Iris pigment epithelial cell (primary cell): ENCODE measurements around the gene OBSCN.

Experiments used
- DNase-seq: peaks from one replicate; pipeline ENCODE4 v3.0.0-alpha.2; 2011; ENCODE audit warnings: low read depth

Gene OBSCN

DNA sequence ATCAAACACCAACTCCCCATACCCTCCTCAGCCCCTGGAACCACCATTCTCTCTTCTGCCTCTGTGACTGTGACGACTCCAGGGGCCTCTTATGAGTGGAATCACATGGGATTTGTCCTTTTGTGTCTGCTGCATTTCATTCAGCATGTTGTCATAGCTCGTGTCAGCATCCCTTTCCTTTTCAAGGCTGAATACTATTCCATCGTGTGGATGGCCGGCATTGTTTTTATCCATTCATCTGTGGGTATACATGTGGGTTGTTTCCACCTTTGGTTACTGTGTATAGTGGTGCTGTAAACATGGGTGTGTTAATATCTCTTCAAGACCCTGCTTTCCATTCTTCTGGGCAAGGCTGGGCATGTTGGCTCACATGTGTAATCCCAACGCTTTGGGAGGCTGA is 17.1 kb upstream of the OBSCN start:
- no peak for DNase-seq

DNA sequence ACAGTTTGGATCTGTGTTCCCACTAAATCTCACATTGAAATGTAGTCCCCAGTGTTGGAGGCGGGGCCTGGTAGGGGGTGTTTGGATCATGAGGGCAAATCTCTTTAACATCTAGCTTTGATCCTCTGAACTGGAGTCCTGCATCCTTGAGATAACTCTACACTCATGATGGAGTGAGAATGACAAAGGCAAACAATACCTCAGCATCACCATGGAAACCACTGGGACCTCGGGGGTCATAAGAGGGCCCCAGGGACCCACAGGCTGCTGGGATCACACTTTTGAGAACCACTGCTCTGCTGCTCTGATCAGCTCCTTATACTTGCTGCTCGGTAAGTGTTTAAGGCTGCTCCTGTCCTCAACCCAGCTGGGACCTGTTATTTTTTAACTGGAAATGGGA is 13.4 kb upstream of the OBSCN start:
- DNase-seq: no peak

DNA sequence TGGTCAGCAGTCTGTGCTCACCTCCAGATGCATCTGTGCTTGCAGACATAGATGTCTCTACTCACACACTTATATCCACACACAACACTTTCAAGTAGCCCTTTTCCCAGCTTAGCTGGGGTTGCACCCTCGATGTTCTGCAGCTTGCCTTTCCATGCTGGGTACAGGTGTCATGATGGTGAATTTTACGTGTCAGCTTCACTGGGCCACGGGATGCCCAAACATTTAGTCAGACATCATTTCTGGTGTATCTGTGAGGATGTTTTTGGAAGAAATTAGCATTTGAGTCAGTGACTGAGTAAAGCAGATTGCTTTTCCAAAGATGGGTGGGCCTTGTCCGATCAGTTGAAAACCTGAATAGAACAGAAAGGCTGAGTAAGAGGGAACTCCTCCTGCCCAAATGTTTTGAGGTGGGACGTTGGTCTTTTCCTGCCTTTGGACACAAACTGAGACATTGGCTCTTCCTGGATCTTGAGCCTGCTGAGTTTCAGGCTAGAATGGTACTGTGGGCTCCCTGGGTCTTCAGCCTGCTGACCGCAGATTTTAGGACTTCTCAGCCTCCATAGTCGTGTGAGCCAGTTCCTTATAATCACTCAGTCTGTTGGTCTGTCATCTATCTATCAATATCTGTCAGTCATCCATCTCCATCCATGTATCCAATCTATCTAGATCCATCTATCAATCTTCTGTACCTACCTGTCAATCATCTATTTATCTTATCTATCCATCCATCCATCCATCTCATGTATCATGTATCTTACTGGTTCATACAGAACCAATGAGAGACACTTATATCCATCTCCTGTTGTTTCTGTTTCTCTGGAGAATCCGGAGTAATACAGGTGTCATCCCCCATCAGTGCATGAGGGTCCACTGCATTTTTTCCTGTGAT is 12.7 kb upstream of the OBSCN start:
- no peak for DNase-seq

DNA sequence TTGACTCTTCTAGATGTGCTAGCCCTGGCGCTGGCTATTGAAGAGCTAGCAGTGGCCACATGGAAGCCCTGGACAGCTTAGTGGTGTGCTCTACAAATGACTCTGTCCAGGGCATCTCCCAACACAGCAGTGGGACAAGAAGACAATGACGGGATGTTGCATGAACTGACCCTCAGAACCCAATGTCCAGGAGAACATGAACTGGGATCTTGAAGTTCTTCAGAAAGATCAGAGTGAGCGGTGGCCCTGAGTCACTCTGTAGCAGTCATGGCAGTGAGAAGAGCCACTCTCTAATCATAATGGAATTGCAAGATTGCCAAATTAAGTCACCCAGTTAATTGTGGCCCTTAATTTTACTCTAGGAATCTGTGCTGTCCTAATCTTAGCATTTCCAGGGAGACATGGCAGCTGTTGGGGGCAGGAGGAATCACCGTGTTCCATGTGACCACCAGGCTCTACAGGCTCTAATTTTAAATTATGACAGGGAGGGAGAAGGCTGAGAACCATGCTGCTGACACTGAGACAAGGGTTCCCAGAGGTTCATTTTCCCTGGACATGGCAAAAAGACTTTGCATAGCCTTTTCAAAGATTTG is 10.2 kb upstream of the OBSCN start:
- DNase-seq: no peak

DNA sequence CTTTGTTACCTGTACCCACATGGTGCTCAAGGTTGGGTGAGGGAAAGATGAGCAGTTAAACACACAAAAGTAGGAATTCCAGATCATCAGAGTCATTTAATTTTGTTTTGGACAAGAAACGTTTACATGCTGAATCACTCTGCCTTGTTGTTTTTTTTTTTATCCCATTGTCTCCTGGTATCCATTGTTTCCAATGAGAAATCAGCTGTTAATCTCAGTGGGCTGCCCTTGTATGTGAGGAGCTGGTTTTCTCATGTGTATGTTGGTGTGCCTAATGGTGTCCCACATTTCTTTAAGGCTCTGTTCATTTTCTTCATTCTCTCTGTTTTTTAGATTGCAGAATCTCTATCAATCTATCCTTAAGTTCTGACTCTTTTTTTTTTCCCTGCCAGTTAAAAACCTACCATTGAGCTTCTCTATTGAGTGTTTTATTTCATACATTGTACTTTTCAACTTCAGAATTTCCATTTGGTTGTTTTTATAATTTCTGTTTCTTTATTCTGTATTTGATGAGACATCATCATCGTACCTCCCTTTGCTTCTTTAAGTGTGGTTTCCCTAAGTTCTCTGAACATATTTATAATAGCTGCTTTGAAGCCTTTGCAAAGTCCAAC is 8.8 kb upstream of the OBSCN start:
- DNase-seq: no peak

DNA sequence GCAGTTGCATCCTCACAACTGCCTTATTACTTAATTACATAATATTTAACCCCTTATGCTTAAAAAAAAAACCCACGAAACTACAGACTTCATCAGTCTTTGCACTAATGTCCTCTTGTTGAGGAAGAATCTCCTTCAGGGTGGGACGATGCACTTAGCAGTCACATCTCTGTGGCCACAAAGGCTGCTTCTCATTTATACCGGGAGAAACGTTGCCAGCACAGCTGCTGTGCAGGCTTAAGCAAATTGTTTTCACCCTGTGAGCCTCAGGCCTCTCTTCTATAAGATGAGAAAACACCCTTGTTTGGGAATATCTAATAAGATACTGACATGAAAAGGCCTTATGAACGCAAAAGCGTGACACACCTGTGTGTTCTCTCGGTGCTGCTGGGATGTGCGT is 2.9 kb upstream of the OBSCN start:
- no peak for DNase-seq

DNA sequence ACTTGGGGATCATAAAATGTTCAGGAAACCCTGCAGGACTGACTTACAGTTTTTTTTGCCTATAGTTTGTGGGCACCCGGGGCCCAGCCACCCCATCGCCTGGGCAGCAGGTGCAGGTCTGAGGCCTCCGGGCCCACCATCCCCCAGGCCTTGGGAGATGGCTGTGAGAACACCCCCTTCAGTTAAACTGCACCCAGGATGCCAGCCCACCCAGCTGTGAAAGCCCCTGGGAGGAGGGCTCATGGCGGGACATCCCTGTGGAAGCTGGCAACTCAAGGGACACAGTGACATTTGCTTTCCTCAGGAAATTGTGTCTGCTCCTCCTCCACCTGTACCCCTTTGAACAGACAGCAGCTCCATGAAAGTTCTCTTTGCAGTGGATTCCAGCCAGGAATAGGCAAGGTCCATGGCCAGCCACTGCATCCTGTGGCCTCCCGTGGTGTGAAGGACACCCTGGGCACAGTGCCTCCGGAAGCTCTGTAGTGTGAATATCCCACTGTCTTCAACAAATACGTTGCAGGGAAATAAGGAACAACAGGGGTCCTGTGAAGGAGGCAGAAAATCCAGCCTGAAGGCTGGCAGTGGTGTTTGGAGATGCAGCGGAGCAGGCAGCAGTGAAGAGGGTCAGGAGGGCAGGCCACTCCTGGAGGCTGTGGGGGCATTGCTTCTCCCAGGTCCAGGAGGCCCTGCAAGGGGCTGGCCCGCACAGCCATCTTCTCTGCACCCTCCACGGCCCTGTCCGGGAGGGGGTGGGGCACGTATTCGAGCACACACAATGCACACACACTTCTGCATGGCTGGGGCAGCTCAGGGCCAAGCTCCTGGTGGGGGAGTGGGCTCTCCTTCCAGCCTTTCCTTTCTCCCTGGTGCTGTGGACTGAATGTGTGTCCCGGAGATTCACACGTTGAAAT is 2.1 kb upstream of the OBSCN start:
- DNase-seq: no peak

DNA sequence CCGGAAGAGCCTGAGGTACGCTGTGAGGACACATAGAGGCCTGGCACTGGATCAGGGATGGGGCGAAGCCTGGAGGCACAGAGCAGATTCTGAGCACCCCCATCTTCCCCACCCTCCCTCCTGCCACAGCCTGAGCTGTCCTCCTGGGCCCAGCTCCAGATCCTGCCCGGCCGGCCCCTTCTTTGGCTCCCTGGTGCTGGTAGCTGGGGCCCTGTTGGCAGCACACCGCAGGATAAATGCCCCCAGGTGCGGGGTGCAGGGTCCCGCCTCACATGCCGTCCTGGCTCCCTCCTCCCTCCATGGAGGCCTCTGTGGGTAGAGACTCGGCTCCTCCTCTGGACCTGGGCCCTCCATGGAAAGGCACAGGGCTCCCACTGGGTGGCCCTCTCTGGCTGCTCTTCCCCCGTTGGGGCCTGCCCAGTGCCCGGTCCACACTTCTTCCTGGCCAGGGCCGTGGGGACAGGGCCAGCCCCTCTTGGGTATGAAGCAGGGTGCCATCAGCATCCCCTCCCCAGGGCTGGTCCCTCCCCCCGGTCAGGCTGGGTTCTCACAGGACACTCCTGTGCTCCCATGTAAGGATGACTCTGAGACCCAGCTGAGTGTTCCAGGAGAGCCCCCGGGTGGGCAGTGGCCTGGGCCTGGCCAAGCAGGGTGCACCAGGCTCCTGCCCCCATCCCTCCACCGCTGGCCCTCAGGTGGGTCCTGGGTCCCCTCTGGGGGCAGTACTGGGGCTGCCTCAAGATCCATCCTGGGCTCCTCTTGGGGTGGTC is 1.1 kb upstream of the OBSCN start:
- DNase-seq: no peak

DNA sequence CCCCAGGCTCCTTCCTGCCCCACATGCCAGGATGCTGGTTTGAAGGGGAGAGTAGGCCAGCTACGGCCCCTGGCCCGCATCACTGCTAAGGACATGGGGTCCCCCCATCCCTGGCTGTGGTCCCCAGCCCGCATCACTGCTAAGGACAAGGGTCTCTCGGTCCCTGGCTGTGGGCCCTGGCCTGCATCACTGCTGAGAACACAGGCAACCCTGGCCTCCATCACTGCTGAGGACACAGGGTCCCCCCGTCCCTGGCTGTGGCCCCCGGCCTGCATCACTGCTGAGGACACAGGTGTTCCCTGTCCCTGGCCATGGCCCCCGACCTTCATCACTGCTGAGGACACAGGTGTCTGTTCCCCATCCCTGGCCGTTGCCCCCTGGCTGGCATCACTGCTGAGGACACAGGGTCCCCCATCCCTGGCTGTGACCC is 448 bp upstream of the OBSCN start:
- DNase-seq: no peak

DNA sequence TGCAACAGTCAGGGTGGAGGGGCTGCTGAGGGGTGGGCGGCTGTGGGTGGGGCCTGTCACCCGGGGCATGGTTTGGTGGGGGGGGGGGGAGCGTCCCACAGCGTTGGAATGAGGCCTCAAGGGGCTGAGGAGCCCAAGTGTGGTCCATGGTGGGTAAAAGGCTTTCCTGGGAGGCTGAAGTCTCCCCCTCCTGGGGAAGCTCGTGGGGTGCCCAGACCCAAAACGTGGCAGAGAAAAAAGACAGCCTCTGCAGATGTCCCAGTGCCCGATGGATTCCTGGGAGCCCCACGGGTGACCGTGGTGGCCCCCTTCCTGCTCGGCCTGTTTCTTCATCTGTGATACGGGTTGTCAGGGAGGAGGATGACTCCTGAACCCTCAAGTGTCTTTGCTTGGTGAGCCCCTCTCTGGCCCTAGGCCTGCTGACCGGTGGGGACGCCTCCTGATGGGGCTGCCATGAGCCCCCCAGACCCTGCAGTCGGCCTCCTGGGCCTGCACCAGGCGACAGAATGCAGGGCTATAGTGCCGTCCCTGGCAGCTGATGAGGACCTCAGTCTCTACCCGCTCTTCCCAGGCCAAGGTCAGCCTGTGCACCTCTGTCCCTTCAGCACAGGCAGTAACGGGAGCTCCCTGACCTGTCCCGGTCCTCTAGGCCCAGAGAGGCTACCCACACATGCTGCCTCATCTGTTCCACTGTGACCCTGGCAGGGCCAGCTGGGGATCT is 1.1 kb downstream of the OBSCN start:
- no peak for DNase-seq

DNA sequence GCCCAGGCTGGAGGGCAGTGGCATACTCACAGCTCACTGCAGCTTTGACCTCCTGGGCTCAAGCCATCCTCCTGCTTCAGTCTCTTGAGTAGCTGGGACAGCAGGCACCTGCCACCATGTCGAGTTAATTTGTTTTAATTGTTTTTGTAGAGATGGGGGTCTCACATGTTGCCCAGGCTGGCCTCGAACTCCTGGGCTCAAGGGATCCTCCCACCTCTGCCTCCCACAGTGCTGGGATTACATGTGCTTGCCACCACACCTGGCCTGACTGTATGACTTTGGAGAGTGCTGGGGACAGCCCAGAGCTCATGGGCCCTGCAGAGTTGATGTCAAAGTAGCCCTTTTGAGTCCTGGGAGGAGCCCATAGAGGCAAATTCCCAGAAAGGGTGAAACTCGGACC is 1.8 kb downstream of the OBSCN start:
- DNase-seq: no peak

DNA sequence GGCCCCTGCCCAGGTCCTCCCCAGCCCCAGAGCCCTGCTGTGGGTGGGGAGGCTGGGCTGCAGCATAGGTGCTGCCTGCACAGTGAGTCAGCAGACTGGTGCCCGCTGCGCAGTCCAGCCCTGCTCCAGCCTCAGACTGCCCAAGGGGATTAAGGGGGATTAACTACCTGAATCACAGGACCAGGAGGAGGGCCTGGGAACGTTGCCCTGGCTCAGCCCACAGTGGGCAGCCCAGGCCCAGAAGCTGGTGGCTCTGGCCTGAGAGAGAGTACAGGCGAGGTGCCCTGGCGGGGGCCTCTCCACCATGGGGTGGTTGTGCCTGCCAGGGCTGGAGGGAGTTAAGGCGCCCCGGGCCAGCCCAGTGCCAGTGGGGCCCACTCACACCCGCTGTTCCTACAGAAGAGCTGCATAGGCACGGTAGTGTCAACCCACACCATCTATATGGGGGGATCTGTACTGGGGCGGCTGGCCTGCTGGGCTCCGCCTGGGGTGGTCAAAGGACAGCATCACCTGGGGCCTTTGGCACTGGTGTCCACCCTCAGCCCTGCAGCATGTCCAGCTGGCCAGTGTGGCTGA is 2.3 kb downstream of the OBSCN start:
- peak; percentile 51 for DNase-seq

DNA sequence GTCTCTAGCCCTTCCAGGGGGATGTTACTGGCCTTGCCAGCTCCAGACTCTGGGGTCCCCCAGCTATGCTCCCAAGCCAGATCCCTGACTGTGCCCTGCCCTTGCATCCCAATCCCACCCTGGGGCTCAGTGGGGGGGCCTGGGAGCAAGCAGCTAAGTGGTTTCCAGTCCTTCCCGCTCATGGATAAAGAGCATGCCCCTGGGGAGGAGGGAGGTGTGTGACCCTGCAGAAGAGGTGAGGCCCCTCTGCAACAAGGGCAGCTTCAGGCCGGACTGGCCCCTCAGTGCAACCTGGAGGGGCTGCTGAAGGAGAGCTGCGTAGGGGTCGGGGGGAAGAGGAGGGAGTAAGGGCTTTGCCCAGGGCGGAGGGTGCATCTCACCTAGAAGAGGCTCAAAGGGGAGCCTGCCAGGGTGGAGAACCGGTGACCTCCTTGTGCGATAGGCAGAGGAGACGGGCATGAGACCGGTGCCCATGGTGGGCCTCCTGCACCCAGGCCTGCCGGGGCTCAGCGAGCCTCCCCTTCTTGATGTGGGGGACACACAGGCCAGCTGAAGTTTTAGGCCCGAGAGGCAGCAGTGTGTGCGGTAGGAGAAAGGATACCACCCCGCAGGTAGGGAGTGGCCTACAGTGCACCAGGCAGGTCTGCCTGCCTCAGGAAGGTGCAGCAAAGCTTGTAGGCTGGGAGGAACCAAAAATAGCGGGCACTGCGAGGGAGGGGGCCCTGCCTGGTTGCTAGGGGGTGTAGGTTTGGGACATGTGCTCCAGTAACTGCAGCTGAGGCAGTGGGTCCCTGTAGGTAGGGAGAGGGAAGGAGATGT is 3.1 kb downstream of the OBSCN start:
- no peak for DNase-seq

DNA sequence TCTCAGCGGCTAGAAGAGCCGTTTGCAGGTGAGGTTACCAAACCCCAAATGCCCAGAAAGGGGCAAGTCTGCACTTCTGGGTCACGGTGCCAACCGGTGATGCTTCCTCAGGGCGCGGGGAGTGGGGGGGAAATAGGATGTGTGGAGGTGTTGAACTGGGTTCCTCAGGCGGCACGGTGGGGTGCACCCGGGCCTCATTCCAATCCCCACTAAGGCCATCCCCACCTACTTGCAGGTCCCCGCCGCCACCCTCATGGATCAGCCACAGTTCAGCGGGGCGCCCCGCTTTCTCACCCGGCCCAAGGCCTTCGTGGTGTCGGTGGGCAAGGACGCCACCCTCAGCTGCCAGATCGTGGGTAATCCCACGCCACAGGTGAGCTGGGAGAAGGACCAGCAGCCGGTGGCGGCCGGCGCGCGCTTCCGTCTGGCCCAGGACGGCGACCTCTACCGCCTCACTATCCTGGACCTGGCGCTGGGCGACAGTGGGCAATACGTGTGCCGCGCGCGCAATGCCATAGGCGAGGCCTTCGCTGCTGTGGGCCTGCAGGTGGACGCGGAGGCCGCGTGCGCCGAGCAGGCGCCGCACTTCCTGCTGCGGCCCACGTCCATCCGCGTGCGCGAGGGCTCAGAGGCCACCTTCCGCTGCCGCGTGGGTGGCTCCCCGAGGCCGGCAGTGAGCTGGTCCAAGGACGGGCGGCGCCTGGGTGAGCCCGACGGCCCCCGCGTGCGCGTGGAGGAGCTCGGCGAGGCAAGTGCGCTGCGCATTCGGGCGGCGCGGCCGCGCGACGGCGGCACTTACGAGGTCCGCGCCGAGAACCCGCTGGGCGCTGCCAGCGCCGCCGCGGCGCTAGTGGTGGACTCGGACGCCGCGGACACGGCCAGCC is 3.9 kb downstream of the OBSCN start:
- DNase-seq: no peak

DNA sequence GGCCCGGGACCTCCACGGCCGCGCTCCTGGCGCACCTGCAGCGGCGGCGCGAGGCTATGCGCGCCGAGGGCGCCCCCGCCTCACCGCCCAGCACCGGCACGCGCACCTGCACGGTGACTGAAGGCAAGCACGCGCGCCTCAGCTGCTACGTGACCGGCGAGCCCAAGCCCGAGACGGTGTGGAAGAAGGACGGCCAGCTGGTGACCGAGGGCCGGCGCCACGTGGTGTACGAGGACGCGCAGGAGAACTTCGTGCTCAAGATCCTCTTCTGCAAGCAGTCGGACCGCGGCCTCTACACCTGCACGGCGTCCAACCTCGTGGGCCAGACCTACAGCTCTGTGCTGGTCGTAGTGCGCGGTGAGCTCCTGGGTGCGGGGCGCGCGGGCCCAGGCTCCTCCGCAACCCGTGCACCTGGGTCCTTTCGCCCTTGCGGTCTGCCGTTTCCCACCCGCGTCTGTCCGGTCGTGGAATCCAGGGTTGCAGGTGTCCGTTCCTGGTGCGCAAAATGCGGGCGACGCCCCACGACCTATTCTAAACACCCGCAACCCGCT is 4.6 kb downstream of the OBSCN start:
- DNase-seq: no peak

DNA sequence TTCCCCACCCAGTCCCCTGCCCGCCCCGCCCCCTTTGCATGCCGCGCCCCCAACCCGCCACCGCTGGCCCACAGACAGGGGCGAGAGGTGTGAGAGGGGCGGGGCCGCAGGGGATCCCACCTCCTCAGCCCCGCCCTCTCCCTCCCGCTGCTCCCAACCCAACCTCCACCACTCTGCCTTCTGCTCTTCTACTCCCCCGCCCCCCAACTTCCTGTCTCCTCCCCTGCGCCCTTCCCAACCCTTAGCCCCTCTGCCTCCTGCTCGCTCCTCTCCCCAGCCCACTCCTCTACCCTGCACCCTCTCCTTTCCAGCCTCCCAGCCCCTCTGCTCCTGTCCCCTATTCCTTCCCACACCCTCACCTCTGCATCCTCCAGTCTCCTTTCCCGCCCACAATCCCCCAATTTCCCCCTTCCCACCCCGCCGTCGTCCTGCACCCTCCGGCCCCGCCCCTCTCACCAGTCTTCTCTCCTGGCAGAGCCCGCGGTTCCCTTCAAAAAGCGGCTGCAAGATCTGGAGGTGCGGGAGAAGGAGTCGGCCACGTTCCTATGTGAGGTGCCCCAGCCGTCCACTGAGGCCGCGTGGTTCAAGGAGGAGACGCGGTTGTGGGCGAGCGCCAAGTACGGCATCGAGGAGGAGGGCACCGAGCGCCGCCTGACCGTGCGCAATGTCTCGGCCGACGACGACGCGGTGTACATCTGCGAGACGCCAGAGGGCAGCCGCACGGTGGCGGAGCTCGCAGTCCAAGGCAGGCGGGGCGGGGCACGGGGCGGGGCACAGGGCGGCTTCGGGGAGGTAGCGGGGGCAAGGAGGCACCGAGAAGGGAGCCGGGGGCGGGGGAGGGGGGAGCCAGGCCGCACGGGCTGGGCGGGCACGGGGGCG is 5.4 kb downstream of the OBSCN start:
- DNase-seq: peak; percentile 77
